Hepatocyte (in vitro differentiated cells): ENCODE measurements around the gene UBR1.
"Not testable (repeated sequence)": the region's sequence is repeated elsewhere in the genome, so short reads cannot be mapped to it uniquely, and the experiment has no call there.

Experiments
- EZH2 ChIP-seq: fragments of 200-600 bp; sonication (generic); IDR thresholded peaks from 2 replicates; pipeline ENCODE4 v1.6.1; 2016; ENCODE audit warnings: antibody characterized with exemption, mild to moderate bottlenecking, borderline replicate concordance
- EZH2phosphoT487 ChIP-seq: fragments of 200-600 bp; sonication (generic); IDR thresholded peaks from one replicate; pipeline ENCODE4 v1.6.1; 2018; ENCODE audit warnings: antibody characterized with exemption, mild to moderate bottlenecking, low read depth, moderate library complexity; ENCODE audit not compliant: unreplicated experiment, severe bottlenecking
- TF ChIP-seq, protein P1 (sequence below): fragments of 200-600 bp; sonication (generic); IDR thresholded peaks from 2 replicates; pipeline ENCODE4 v1.5.1; 2016; ENCODE audit warnings: antibody characterized with exemption, mild to moderate bottlenecking; ENCODE audit not compliant: poor library complexity

DNA sequence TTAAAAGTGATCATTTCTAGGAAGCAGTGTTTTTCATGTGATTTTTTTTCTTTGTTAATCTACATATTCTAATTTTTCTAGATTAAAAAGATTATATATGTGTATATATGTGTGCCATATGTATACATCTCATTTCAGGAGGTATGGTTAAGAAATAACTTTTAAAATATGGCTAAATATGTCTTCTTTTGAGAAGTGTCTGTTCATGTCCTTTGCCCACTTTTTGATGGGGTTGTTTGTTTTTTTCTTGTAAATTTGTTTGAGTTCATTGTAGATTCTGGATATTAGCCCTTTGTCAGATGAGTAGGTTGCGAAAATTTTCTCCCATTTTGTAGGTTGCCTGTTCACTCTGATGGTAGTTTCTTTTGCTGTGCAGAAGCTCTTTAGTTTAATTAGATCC, 70.6 kb downstream of the UBR1 start:
- TF ChIP-seq, protein P1, sequence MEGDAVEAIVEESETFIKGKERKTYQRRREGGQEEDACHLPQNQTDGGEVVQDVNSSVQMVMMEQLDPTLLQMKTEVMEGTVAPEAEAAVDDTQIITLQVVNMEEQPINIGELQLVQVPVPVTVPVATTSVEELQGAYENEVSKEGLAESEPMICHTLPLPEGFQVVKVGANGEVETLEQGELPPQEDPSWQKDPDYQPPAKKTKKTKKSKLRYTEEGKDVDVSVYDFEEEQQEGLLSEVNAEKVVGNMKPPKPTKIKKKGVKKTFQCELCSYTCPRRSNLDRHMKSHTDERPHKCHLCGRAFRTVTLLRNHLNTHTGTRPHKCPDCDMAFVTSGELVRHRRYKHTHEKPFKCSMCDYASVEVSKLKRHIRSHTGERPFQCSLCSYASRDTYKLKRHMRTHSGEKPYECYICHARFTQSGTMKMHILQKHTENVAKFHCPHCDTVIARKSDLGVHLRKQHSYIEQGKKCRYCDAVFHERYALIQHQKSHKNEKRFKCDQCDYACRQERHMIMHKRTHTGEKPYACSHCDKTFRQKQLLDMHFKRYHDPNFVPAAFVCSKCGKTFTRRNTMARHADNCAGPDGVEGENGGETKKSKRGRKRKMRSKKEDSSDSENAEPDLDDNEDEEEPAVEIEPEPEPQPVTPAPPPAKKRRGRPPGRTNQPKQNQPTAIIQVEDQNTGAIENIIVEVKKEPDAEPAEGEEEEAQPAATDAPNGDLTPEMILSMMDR = not testable (repeated sequence)
- not testable (repeated sequence) for TF ChIP-seq EZH2phosphoT487, EZH2
